Activated CD4-positive, alpha-beta T cell treated with anti-CD3 and anti-CD28 coated beads, Interleukin-2, amount 50 U/mL, for 48 hours (primary cell): ENCODE results near the gene PYCR2.
A peak's percentile ranks its signal among the peaks of the same experiment; 100 is the strongest.
"Not testable (repeated sequence)": the region's sequence is repeated elsewhere in the genome, so short reads cannot be mapped to it uniquely, and the experiment has no call there.

ENCODE experiments used
- DNase-seq, 2 experiments: peaks; one replicate each; pipeline ENCODE4 v3.0.0-alpha.2; 2020

The PYCR2 gene

GRCh38 chr1:225888898-225889601 is 35.0 kb downstream of the PYCR2 start, which contains the start of gene LEFTY1:
Gene LEFTY1, minus strand, starts transcription at chr1:225889146. Its CDS starts 80 bp downstream, at chr1:225889066.
- no peak for DNase-seq

- no peak for DNase-seq
Measured at GRCh38 chr1:225888289-225888897, 35.7 kb downstream of the PYCR2 start.

- not testable (repeated sequence) for DNase-seq
Measured at GRCh38 chr1:225887554-225888288, 36.3 kb downstream of the PYCR2 start.

GRCh38 chr1:225887030-225887314 is 37.1 kb downstream of the PYCR2 start:
- DNase-seq, result no peak

GRCh38 chr1:225886159-225887029 is 37.7 kb downstream of the PYCR2 start:
- no peak for DNase-seq

- no peak for DNase-seq
Measured at GRCh38 chr1:225885336-225885735, 38.7 kb downstream of the PYCR2 start.

- no peak for DNase-seq
Measured at GRCh38 chr1:225883616-225884265, 40.3 kb downstream of the PYCR2 start.

- DNase-seq, result peak; percentile 56 to 65
Measured at GRCh38 chr1:225882694-225883615, 41.1 kb downstream of the PYCR2 start.

- peak; percentile 88 to 91 for DNase-seq
Measured at GRCh38 chr1:225881959-225882693, 41.9 kb downstream of the PYCR2 start, which contains the start of gene TMEM63A. Gene TMEM63A, minus strand, starts transcription at chr1:225882380. Its CDS starts 4,800 bp downstream, at chr1:225877580.

- DNase-seq, result peak; percentile 52 to 66
Measured at GRCh38 chr1:225881081-225881958, 42.7 kb downstream of the PYCR2 start.

- DNase-seq, result no peak
Measured at GRCh38 chr1:225880636-225881035, 43.4 kb downstream of the PYCR2 start.

- DNase-seq, result no peak
Measured at GRCh38 chr1:225880222-225880588, 43.8 kb downstream of the PYCR2 start.

GRCh38 chr1:225879521-225880221 is 44.4 kb downstream of the PYCR2 start:
- peak; percentile 20 to 31 for DNase-seq

- DNase-seq, result no peak
Measured at GRCh38 chr1:225878282-225878681, 45.8 kb downstream of the PYCR2 start.

- DNase-seq, result peak; percentile 16 to 41
Measured at GRCh38 chr1:225877580-225877979, 46.5 kb downstream of the PYCR2 start.

GRCh38 chr1:225876900-225877510 is 47.0 kb downstream of the PYCR2 start:
- DNase-seq, result no peak

- DNase-seq, result no peak
Measured at GRCh38 chr1:225875044-225875815, 48.8 kb downstream of the PYCR2 start.

- no peak for DNase-seq
Measured at GRCh38 chr1:225874431-225874830, 49.6 kb downstream of the PYCR2 start.
